Activated T-cell treated with anti-CD3 and anti-CD28 coated beads, Interleukin-2, amount 50 U/mL, for 48 hours (primary cell): Measurements from ENCODE around the gene HS3ST3B1.
A peak's percentile ranks its signal among the peaks of the same experiment; 100 is the strongest.

ENCODE experiments used
- DNase-seq, 2 experiments: peaks; one replicate each; pipeline ENCODE4 v3.0.0-alpha.2; 2020

Gene HS3ST3B1

GRCh38 chr17:14300575-14301278 lies at the start of gene HS3ST3B1:
Gene HS3ST3B1, plus strand, starts transcription at chr17:14301081. Its CDS starts 438 bp downstream, at chr17:14301519.
- peak; percentile 99 for DNase-seq

- DNase-seq: no peak
These were observed 39.5 kb upstream of the HS3ST3B1 start for GRCh38 chr17:14261406-14261805.

GRCh38 chr17:14268264-14268663 lies 32.6 kb upstream of the HS3ST3B1 start:
- no peak for DNase-seq

GRCh38 chr17:14269473-14269872 lies 31.4 kb upstream of the HS3ST3B1 start:
- DNase-seq: no peak

- no peak for DNase-seq
These were observed 30.4 kb upstream of the HS3ST3B1 start for GRCh38 chr17:14270508-14270907.

- DNase-seq: no peak
These were observed 24.2 kb upstream of the HS3ST3B1 start for GRCh38 chr17:14276535-14277250.

GRCh38 chr17:14281530-14281929 lies 19.4 kb upstream of the HS3ST3B1 start:
- no peak for DNase-seq

GRCh38 chr17:14282726-14283125 lies 18.2 kb upstream of the HS3ST3B1 start:
- DNase-seq: no peak

- no peak for DNase-seq
These were observed 11.7 kb upstream of the HS3ST3B1 start for GRCh38 chr17:14289162-14289561.

GRCh38 chr17:14294876-14295275 lies 6.0 kb upstream of the HS3ST3B1 start:
- no peak for DNase-seq

- no peak for DNase-seq
These were observed 5.2 kb upstream of the HS3ST3B1 start for GRCh38 chr17:14295676-14296075.

- no peak for DNase-seq
These were observed 4.5 kb upstream of the HS3ST3B1 start for GRCh38 chr17:14296166-14296910.

- DNase-seq: peak; percentile 65 to 68
These were observed 3.6 kb upstream of the HS3ST3B1 start for GRCh38 chr17:14297161-14297851.

GRCh38 chr17:14298221-14298946 lies 2.5 kb upstream of the HS3ST3B1 start:
- DNase-seq: no peak

- no peak for DNase-seq
These were observed 2.0 kb upstream of the HS3ST3B1 start for GRCh38 chr17:14298947-14299279.

GRCh38 chr17:14299280-14300141 lies 1.4 kb upstream of the HS3ST3B1 start:
- peak; percentile 68 to 69 for DNase-seq

GRCh38 chr17:14301279-14302090 lies 604 bp downstream of the HS3ST3B1 start:
- DNase-seq: peak; percentile 55 to 71

GRCh38 chr17:14302091-14302430 lies 1.2 kb downstream of the HS3ST3B1 start:
- peak; percentile 79 to 81 for DNase-seq

- DNase-seq: peak; percentile 86 to 90
These were observed 1.7 kb downstream of the HS3ST3B1 start for GRCh38 chr17:14302431-14303099.
